ENCODE results near the gene LGALS14.

Gene LGALS14

DNA sequence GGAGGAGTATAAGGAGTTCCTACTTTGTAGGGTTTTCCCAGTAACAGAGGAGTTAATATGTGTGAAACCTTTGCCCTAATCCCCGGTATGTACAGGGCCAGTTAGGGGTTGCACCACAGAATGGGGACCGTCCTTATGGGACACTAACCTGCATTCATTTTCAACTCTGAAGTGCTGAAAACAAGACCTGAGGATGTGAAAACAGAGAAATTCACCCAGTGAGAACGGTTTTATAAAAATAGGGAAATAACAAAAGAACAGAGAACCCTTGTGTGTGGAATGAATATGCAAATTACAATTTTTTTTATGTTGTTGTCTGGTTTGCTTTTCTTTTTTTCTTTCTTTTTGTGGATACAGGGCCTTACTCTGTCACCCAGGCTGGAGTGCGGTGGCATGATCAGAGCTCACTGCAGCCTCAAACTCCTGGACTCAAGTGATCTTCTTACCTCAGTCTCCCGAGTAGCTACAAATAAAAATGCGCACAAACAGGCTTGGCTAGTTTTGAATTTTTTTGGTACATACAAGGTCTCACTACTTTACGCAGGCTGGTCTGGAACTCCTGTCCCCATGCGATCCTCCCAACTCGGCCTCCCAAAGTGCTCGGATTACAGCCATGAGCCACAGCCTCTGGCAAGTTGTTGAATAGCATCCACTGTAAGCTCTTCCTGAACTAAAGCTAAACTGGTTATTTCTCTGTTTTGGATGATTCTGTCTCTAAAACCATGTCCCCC is 23.0 kb downstream of the LGALS14 start:
- TF ChIP-seq, protein P1, sequence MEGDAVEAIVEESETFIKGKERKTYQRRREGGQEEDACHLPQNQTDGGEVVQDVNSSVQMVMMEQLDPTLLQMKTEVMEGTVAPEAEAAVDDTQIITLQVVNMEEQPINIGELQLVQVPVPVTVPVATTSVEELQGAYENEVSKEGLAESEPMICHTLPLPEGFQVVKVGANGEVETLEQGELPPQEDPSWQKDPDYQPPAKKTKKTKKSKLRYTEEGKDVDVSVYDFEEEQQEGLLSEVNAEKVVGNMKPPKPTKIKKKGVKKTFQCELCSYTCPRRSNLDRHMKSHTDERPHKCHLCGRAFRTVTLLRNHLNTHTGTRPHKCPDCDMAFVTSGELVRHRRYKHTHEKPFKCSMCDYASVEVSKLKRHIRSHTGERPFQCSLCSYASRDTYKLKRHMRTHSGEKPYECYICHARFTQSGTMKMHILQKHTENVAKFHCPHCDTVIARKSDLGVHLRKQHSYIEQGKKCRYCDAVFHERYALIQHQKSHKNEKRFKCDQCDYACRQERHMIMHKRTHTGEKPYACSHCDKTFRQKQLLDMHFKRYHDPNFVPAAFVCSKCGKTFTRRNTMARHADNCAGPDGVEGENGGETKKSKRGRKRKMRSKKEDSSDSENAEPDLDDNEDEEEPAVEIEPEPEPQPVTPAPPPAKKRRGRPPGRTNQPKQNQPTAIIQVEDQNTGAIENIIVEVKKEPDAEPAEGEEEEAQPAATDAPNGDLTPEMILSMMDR (IDR thresholded peaks at IDR 0.05; ENCODE audit: low read depth, low read length): no peak
- Histone ChIP-seq H3K4me3 (ENCODE audit: low read depth, low read length) (no peak overlapping the region), H3K36me3 (no peaks in the 10 kb centered on the region), H3K27me3 (ENCODE audit: insufficient read depth, low read depth, severe bottlenecking) (peaks cover 48% of the 10 kb centered on the region), H3K27ac (no peak overlapping the region), H3K9me3 (ENCODE audit: severe bottlenecking) (no peaks in the 10 kb centered on the region)
- no peak for DNase-seq

DNA sequence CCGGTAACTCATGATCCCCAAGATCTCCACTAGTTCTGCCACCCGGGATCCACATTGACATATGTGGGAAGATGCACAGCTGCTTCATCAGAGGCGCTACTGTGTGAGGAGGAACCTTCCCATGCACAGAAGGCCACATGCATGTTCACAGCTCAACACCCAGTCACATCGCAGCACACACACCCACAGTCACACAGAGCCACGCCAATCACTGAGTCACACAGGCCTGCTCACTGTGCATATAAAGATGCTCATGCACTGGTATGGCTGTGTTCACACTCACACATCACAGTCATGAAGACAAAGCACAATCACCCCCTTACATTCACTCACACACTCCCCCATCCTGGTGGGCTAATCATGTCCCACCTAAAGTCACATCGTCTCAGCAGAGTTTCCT is 23.8 kb downstream of the LGALS14 start:
- Histone ChIP-seq H3K27ac (no peak overlapping the region), H3K36me3 (no peaks in the 10 kb centered on the region), H3K4me3 (ENCODE audit: low read depth, low read length) (no peak overlapping the region), H3K27me3 (ENCODE audit: insufficient read depth, low read depth, severe bottlenecking) (peaks cover 48% of the 10 kb centered on the region), H3K9me3 (ENCODE audit: severe bottlenecking) (no peaks in the 10 kb centered on the region)
- DNase-seq: no peak
- TF ChIP-seq, protein P1 (IDR thresholded peaks at IDR 0.05; ENCODE audit: low read depth, low read length): no peak

DNA sequence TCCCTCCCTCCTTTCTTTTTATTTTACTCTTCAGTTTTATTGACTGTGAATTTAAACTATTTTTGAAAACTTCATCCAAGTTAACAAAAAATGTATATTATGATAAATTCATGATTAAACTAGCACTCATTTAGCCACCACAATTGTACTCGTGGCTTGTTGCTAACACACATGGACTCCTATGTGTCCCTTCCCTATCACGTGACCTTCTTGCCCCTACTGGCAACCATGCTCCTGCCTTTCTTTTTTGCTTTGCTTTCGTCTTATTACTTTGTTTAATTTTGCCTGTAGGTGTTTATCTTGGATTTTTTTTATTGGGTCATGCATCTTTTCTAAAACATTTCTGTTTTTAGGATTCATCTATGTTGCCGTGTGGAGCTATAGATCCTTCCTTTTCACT is 25.3 kb downstream of the LGALS14 start:
- H3K27me3 ChIP-seq (ENCODE audit: insufficient read depth, low read depth, severe bottlenecking): peaks cover 60% of the 10 kb centered on the region
- H3K36me3 ChIP-seq: no peaks in the 10 kb centered on the region
- H3K9me3 ChIP-seq (ENCODE audit: severe bottlenecking): no peaks in the 10 kb centered on the region
- no peak overlapping the region for H3K27ac ChIP-seq
- DNase-seq: no peak
- TF ChIP-seq, protein P1 (IDR thresholded peaks at IDR 0.05; ENCODE audit: low read depth, low read length): no peak
- no peak overlapping the region for H3K4me3 ChIP-seq (ENCODE audit: low read depth, low read length)

DNA sequence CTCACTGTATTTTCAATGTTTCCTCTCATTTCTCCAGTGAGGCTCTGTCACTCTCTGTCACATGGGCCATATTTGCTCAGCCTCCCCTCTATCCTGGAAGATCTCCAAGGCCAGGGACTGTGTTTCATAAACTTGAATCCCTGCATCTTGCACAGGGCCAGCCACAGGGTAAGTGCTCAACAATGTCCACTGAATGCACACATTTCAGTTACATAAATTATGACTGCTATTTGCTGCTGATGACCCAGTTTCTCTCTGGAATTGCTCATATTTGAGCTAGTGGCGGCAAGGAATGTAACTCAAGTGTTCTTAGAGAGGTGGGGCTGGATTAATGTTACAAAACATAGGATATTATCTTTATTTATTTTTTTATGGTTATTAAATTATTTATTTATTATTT is 27.4 kb downstream of the LGALS14 start:
- Histone ChIP-seq H3K36me3 (no peaks in the 10 kb centered on the region), H3K4me3 (ENCODE audit: low read depth, low read length) (no peak overlapping the region), H3K9me3 (ENCODE audit: severe bottlenecking) (no peaks in the 10 kb centered on the region), H3K27ac (no peak overlapping the region), H3K27me3 (ENCODE audit: insufficient read depth, low read depth, severe bottlenecking) (peaks cover 62% of the 10 kb centered on the region)
- TF ChIP-seq, protein P1 (IDR thresholded peaks at IDR 0.05; ENCODE audit: low read depth, low read length): no peak
- no peak for DNase-seq

DNA sequence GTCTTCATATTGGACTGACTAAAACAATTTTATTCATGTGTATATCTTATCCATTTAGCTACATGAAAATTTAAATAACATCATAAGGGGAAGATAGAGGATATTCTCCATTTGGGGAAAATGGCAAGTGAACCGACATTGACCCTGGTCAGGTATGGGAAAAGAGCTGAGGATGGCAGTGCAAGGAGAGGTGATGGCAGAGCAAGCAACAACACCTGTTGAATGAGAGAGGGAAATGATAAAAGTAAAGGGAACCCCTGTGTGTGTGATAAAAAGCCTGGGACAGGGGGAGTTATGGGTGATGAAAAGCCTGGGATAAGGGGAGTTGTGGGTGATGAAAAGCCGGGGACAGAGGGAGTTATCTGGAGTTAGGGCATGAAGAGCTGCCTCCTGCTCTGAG is 29.6 kb downstream of the LGALS14 start:
- H3K4me3 ChIP-seq (ENCODE audit: low read depth, low read length): no peak overlapping the region
- H3K9me3 ChIP-seq (ENCODE audit: severe bottlenecking): no peaks in the 10 kb centered on the region
- no peak overlapping the region for H3K27ac ChIP-seq
- peaks cover 58% of the 10 kb centered on the region for H3K27me3 ChIP-seq (ENCODE audit: insufficient read depth, low read depth, severe bottlenecking)
- H3K36me3 ChIP-seq: no peaks in the 10 kb centered on the region
- DNase-seq: no peak
- TF ChIP-seq, protein P1 (IDR thresholded peaks at IDR 0.05; ENCODE audit: low read depth, low read length): no peak

DNA sequence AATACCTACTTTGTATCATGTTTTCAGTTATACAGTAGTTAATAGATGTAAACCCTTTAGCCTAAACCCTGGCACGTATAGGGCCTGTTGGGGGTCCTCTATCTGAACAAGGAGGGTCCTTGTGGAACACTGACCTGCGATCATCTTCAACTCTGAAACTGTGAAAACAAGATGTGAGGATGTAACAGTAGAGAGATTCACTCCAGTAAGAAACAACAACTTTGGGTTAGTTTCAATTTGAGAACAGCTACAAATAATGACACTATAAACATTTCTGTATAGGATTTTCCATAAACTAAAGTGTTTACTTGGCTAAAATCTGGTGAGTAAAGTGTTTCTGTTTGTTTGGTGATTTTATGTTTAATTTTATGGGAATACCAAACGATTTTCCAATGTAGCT is 31.4 kb downstream of the LGALS14 start:
- H3K36me3 ChIP-seq: no peaks in the 10 kb centered on the region
- no peak for DNase-seq
- TF ChIP-seq, protein P1 (IDR thresholded peaks at IDR 0.05; ENCODE audit: low read depth, low read length): no peak
- H3K27ac ChIP-seq: no peak overlapping the region
- H3K9me3 ChIP-seq (ENCODE audit: severe bottlenecking): no peaks in the 10 kb centered on the region
- peaks cover 62% of the 10 kb centered on the region for H3K27me3 ChIP-seq (ENCODE audit: insufficient read depth, low read depth, severe bottlenecking)
- no peak overlapping the region for H3K4me3 ChIP-seq (ENCODE audit: low read depth, low read length)
